PC-9 (cell line): ENCODE measurements around the gene ADIG.

Experiments used
- CTCF ChIP-seq: fragments of 200-600 bp; sonication (generic); conservative IDR thresholded peaks from 2 replicates; pipeline ENCODE4 v1.6.1; 2017; ENCODE audit warnings: mixed run types, antibody characterized with exemption, mild to moderate bottlenecking, moderate library complexity
- EZH2 ChIP-seq: fragments of 200-600 bp; sonication (generic); IDR thresholded peaks from 2 replicates; pipeline ENCODE4 v1.8.0; 2017; ENCODE audit warnings: antibody characterized with exemption, low read depth

- no peak for TF ChIP-seq CTCF
- no peak for TF ChIP-seq EZH2
Observed at GRCh38 chr20:38590676-38591473, 9.9 kb downstream of the ADIG start.
